NCI-H345 (cell line): ENCODE measurements around the gene SSX1.
"Not testable (repeated sequence)": the region's sequence is repeated elsewhere in the genome, so short reads cannot be mapped to it uniquely, and the experiment has no call there.

Experiments
- DNase-seq: peaks from one replicate; lab custom pipeline; 2025; lab: John Stamatoyannopoulos, UW

The SSX1 gene

GRCh38 chrX:48255062-48255796, at the start of gene SSX1:
Gene SSX1 (plus strand): TSS chrX:48255392. CDS start chrX:48257242, 1,850 bp downstream.
- DNase-seq = not testable (repeated sequence)

- not testable (repeated sequence) for DNase-seq
Observed at GRCh38 chrX:48214341-48214740, 40.9 kb upstream of the SSX1 start.

GRCh38 chrX:48224196-48224595, 31.0 kb upstream of the SSX1 start:
- not testable (repeated sequence) for DNase-seq

- DNase-seq = not testable (repeated sequence)
Observed at GRCh38 chrX:48252945-48253344, 2.2 kb upstream of the SSX1 start.

GRCh38 chrX:48274365-48274764, 19.2 kb downstream of the SSX1 start:
- DNase-seq = not testable (repeated sequence)

GRCh38 chrX:48278958-48279357, 23.8 kb downstream of the SSX1 start:
- DNase-seq = no peak

GRCh38 chrX:48280729-48281128, 25.5 kb downstream of the SSX1 start:
- not testable (repeated sequence) for DNase-seq

- DNase-seq = no peak
Observed at GRCh38 chrX:48306175-48306574, 51.0 kb downstream of the SSX1 start.

GRCh38 chrX:48313996-48314395, 58.8 kb downstream of the SSX1 start:
- DNase-seq = not testable (repeated sequence)
